ENCODE data around the gene TRAPPC10.
"Not testable (repeated sequence)": the region's sequence is repeated elsewhere in the genome, so short reads cannot be mapped to it uniquely, and the experiment has no call there.

Gene TRAPPC10

GRCh38 chr21:44090325-44090724 lies 78.2 kb downstream of the TRAPPC10 start:
- no peak for DNase-seq (ENCODE audit: low read depth)

DNA sequence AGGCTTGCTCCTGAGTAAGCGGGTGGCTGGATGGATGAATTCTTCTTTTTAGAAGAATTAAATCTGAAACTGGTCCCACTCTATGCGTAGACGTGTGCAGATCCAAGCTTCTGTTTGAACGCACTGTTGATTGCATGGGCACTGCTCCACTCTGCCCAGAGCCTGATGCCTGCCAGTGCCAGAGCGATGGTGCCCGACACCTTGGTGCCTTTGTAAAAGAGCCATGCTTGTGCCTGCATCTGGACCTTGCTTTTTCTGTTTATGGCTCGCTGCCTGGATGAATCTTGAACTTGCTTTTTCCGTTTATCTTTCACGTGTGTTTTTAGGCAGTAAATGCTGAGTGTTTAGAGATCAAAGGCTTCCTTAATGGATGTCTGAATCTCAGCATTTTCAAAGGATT lies 80.1 kb downstream of the TRAPPC10 start:
- DNase-seq (ENCODE audit: low read depth): no peak

- DNase-seq (ENCODE audit: low read depth): no peak
Observed at GRCh38 chr21:44093761-44094160, 81.7 kb downstream of the TRAPPC10 start.

DNA sequence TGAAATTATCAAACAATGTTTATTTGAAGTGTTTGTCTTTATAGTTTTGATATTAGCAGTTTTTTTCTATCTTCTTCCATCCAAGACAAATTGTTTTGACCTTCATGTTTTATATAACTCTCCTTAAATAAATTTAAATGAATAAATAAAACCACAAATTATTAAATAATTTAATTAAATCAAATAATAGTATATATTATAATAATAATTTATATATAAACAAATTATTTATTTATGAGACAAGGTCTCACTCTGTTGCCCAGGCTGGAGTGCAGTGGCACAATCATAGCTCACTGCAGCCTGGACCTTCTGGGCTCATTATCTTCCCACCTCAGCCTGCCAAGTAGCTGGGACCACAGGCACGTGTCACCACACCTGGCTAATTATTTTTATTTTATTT lies 82.7 kb downstream of the TRAPPC10 start:
- DNase-seq (ENCODE audit: low read depth): no peak

DNA sequence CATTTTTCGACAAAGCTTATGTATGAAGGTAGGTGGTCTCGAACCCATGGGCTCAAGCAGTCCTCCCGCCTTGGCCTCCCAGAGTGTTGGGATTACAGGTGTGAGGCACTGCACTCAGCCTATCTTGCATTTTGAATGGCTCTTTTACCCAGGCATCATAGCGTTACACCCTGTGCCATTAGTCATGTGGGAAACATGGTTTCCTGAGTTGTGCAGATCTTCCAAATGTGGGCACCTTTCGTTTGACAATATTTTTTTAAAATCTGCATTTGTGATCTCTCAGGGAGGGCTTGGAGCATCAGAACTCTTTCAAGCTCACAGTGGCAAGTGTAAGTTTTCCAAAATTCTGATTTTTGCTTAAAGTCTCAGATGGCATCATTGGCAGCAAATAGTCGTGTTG lies 86.4 kb downstream of the TRAPPC10 start:
- DNase-seq (ENCODE audit: low read depth): not testable (repeated sequence)

GRCh38 chr21:44098964-44099363 lies 86.9 kb downstream of the TRAPPC10 start:
- DNase-seq (ENCODE audit: low read depth): not testable (repeated sequence)

GRCh38 chr21:44107026-44107501 lies 95.0 kb downstream of the TRAPPC10 start, which contains the start of gene PWP2:
PWP2 (plus strand) TSS chr21:44107399; CDS start chr21:44107417, 18 bp downstream.
- DNase-seq (ENCODE audit: low read depth): not testable (repeated sequence)

DNA sequence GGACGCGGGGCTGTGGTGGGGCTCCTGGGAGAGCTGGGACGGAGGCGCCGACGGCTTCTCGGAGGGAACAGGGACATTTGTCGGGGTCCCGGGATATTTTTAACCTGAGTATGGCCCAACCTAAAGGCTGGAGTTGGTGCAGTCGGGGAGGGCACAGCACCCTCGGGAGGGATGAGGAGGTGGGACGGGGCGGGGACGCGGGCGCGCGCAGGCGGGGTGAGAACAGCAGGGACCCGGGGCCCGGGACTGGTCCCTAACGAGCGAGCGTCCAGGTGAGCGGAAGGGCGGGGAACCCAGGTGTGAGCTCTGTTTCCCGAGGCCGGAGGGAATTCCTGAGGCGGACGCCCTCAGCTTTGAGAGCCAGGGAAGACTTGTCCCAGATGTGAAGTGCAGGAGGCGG lies 95.5 kb downstream of the TRAPPC10 start:
- not testable (repeated sequence) for DNase-seq (ENCODE audit: low read depth)

DNA sequence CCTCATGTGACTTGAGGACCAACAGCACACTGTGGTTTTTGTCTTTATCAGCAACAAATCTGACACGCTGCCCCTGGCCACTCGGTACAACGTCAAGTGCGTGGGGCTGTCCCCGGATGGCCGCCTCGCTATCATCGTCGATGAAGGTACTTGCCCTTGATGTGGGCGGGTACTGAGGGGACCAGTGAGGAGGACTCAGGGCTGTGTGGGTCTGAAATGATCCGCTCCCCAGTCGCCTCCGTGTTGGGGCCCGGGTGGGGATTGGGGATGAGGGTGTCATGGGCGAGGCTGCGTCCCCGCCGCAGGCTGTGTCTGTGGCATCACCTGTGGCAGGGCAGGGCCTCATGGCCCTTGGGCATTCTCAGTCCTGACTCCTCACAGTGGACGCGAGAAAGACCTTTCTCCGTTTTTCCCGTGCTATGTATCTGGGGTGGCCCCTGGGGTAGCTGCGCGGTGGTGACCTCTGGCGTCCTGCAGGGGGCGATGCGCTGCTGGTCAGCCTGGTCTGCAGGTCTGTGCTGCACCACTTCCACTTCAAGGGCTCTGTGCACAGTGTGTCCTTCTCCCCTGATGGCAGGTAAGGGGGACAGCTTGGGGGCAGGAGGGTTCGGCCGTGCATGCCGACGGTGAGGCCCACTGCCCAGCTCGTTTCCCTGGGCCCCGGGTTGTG lies 101.7 kb downstream of the TRAPPC10 start:
- not testable (repeated sequence) for DNase-seq (ENCODE audit: low read depth)

- not testable (repeated sequence) for DNase-seq (ENCODE audit: low read depth)
Observed at GRCh38 chr21:44122131-44122530, 110.0 kb downstream of the TRAPPC10 start.

DNA sequence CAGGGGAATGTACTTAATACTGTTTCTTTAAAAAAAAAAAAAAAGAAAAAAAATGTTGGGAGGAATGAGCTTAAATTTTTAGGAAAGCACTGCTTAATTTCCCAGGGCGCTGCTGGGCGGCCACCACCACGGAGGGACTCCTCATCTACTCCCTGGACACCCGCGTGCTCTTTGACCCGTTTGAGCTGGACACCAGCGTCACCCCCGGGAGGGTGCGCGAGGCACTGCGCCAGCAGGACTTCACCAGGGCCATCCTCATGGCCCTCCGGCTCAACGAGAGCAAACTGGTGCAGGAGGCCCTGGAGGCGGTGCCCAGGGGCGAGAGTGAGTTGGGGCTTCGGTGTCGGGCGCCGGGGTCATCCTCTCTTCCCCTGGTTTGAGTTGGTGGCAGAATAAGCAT lies 115.7 kb downstream of the TRAPPC10 start:
- not testable (repeated sequence) for DNase-seq (ENCODE audit: low read depth)

- not testable (repeated sequence) for DNase-seq (ENCODE audit: low read depth)
Observed at GRCh38 chr21:44133715-44134057, 121.6 kb downstream of the TRAPPC10 start.

DNA sequence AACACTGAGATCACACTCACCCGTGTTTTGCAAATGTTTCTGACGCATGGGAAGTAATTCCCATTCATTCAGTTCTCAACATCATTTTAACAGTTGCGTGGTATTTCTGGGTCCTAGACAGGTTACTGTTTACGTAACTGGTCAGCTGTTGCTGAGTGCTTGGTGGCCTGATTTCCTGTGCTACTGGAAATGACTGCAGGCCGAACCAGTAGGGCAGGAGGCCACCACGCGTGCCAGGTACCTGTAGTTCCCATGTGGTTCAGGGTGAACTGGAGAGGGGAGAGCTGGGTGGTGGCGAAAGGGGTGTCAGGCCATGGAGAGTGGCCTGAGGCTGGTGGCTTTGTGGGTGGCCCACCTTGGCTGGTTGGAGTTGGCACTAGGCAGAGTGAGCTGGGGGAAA lies 122.6 kb downstream of the TRAPPC10 start:
- DNase-seq (ENCODE audit: low read depth): not testable (repeated sequence)

GRCh38 chr21:44138039-44138438 lies 125.9 kb downstream of the TRAPPC10 start:
- DNase-seq (ENCODE audit: low read depth): not testable (repeated sequence)

GRCh38 chr21:44139787-44140551 lies 127.9 kb downstream of the TRAPPC10 start:
- not testable (repeated sequence) for DNase-seq (ENCODE audit: low read depth)

GRCh38 chr21:44140552-44140932 lies 128.4 kb downstream of the TRAPPC10 start:
- DNase-seq (ENCODE audit: low read depth): not testable (repeated sequence)

DNA sequence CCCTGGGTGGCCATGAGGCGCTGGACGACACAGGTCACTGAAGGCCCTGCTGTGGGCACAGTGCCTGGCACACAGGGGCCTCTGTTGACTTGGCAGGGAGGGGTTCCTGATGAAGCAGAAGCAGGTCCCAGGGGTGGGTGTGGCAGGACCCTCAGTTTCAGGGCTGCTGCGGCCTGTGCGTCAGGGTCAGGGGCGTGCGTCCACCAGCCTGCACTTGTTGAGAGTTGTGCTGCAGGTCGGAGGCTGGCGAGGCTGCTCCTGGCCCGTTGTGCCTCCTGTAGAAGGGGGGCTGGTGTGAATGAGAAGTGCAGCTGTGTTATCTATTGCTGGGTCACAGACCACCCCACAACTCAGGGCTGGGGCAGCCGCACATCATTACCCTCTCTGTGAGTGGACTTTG lies 130.4 kb downstream of the TRAPPC10 start:
- DNase-seq (ENCODE audit: low read depth): not testable (repeated sequence)

DNA sequence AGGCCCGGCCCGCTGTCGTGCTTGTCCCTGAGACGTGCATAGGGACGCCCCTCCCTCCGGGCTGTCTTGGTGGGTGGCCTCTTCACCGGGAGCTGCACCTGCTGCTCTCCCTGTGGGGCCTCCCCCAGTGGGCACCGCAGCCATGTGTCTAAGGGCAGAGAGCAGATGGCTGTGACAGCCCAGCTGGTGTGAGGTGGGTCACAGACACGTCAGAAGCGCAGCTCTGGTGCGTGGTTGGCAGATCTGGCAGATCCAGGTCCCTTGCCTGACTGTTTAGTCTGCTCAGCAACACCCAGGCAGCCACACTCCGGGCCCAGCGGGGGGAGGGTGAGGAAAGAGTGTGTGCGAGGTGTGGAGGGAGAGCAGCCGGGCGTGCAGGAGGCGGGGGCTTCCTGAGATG lies 131.3 kb downstream of the TRAPPC10 start:
- DNase-seq (ENCODE audit: low read depth): not testable (repeated sequence)

GRCh38 chr21:44143996-44144395 lies 131.9 kb downstream of the TRAPPC10 start:
- not testable (repeated sequence) for DNase-seq (ENCODE audit: low read depth)

DNA sequence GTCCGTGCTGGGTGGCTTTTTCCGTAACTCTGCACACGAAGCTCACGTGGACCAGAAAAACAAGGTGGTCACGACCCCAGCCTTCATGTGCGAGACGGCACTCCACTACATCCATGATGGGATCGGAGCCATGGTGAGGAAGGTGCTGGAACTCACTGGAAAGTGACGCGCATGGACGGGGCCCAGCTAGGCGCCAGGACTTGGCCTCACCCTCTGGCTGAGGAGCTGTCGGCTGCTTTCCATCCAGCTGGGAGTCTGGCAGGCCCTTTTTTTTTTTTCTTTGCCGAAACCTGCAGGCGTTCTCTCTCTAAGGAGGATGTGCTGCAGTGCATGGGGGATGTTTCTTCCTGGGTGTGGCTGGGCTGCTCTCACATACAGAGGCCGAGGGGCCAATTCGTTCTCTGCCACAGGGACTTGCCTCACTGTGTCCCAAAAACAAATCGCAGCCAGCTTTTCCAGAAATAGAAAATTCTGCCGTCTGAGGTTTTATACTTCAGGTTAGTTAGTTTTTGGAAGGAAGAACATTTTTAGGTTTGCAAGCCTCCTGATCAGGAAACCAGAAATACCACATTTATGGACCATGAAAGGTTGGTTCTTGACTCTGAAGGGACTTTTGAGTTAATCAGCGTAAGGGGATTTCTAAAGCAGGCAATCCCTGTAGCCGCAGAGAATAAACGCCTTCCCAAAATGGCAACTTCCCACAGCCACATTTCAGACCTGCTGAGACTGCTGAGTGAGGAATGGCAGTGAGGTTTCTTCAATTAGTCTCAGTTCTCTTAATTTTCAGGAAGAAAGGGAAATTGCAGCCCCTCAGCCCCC lies 132.9 kb downstream of the TRAPPC10 start:
- DNase-seq (ENCODE audit: low read depth): not testable (repeated sequence)

DNA sequence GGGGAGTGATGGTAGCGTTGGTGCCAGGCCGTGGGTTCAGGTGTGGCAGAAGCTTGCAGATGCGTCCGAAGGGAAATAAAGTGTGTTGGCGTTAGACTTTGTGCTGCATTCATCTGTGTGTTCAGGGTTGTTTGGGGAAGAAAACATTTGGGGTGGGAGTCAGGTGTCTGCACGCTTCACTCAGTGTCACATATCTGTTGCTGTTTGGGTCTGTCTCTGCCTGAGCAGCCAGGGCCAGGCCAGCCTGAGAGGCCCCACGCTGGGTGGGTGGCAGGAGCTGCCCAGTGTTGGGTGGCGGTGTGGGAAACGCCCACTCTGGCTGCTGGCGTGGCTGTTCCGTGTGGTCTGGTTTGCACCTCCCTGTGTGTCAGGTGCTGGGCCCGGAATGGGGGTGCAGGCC lies 133.5 kb downstream of the TRAPPC10 start:
- DNase-seq (ENCODE audit: low read depth): not testable (repeated sequence)

- not testable (repeated sequence) for DNase-seq (ENCODE audit: low read depth)
Observed at GRCh38 chr21:44147108-44147507, 135.0 kb downstream of the TRAPPC10 start.
